H1 (cell line): Measurements from ENCODE around the gene THPO. TPM values are rescaled to one million over a fixed set of nuclear protein-coding genes. Genes with fewer than 3 reads are reported as not detected.
A peak's percentile ranks its signal among the peaks of the same experiment; 100 is the strongest.

Source experiments
- CTCF ChIA-PET: fragments of 300-600 bp; sonication (Branson Sonifier 250); formaldehyde crosslinking; loops from one replicate; lab custom pipeline; 2021; ENCODE audit not compliant: partially characterized antibody; lab: Charles Lee
- POLR2A ChIA-PET: fragments of 300-600 bp; sonication (Branson Sonifier 250); formaldehyde crosslinking; loops from one replicate; lab custom pipeline; 2021; ENCODE audit warnings: inconsistent platforms; ENCODE audit not compliant: partially characterized antibody; lab: Charles Lee
- DNase-seq, 2 experiments: peaks; one replicate each; pipeline versions ENCODE4 v3.0.0 to v3.0.0-alpha.2; 2010 to 2022; ENCODE audit warnings: low spot score in 2 of 2, low read depth in 1 of 2, mixed read lengths in 1 of 2
- FAIRE-seq: peaks from 2 replicates; lab custom pipeline; 2011; peaks lifted over from hg19 to GRCh38; lab: Jason Lieb, UNC
- H2AFZ ChIP-seq: 2 replicates; pipeline ENCODE4 v1.8.1; 2012; ENCODE audit warnings: low read length, inconsistent platforms
- H2AK5ac ChIP-seq: 2 replicates; pipeline ENCODE4 v1.6.1; 2013; ENCODE audit warnings: low read depth, low read length
- H2BK120ac ChIP-seq: replicated peaks from 2 replicates; pipeline ENCODE3; 2013; ENCODE audit warnings: low read depth, low read length, inconsistent platforms
- H2BK12ac ChIP-seq: 2 replicates; pipeline ENCODE4 v1.6.1; 2013; ENCODE audit warnings: low read depth, low read length
- H2BK15ac ChIP-seq: 2 replicates; pipeline ENCODE4 v1.6.1; 2013; ENCODE audit warnings: low read length
- H2BK20ac ChIP-seq: 2 replicates; pipeline ENCODE4 v1.6.1; 2013; ENCODE audit warnings: low read length
- H2BK5ac ChIP-seq: 2 replicates; pipeline ENCODE4 v1.6.1; 2013; ENCODE audit warnings: low read depth, low read length
- H3K14ac ChIP-seq: 2 replicates; pipeline ENCODE4 v1.6.1; 2013; ENCODE audit warnings: inconsistent platforms; ENCODE audit not compliant: insufficient read length
- H3K18ac ChIP-seq: 2 replicates; pipeline ENCODE4 v1.6.1; 2013; ENCODE audit warnings: low read length; ENCODE audit errors: extremely low read depth
- H3K23ac ChIP-seq: 2 replicates; pipeline ENCODE4 v1.6.1; 2013; ENCODE audit warnings: inconsistent platforms; ENCODE audit not compliant: insufficient read length
- H3K23me2 ChIP-seq: 2 replicates; pipeline ENCODE4 v1.6.1; 2013; ENCODE audit warnings: low read depth, low read length
- H3K27ac ChIP-seq: 2 replicates; pipeline ENCODE4 v1.6.1; 2011; ENCODE audit warnings: low read depth, low read length, inconsistent platforms
- H3K27me3 ChIP-seq, 4 experiments: replicated peaks in 1 of 4; 1 replicate in 1 of 4; 2 replicates in 3 of 4; pipeline versions ENCODE4 v1.6.1 to v1.8.1; 2011 to 2013; ENCODE audit warnings: low read length in 3 of 4, mild to moderate bottlenecking in 3 of 4, inconsistent platforms in 2 of 4, mixed read lengths in 2 of 4, moderate library complexity in 1 of 4; ENCODE audit not compliant: control insufficient read depth in 3 of 4, insufficient read depth in 3 of 4; ENCODE audit errors: extremely low read depth in 1 of 4
- H3K36me3 ChIP-seq, 4 experiments: 2 replicates each; pipeline versions ENCODE4 v1.6.1 to v1.8.1; 2011 to 2013; ENCODE audit warnings: mild to moderate bottlenecking in 4 of 4, low read length in 3 of 4, moderate library complexity in 2 of 4, control low read depth in 1 of 4, inconsistent platforms in 1 of 4; ENCODE audit not compliant: insufficient read depth in 4 of 4, control insufficient read depth in 2 of 4
- H3K4ac ChIP-seq: replicated peaks from 2 replicates; pipeline ENCODE3; 2013; ENCODE audit warnings: low read length, low read depth, mixed read lengths, inconsistent platforms; ENCODE audit not compliant: insufficient read length
- H3K4me1 ChIP-seq, 4 experiments: replicated peaks in 1 of 4; 1 replicate in 1 of 4; 2 replicates in 3 of 4; pipeline versions ENCODE4 v1.6.1 to v1.8.1; 2011 to 2013; ENCODE audit warnings: low read length in 3 of 4, inconsistent platforms in 2 of 4, mixed read lengths in 1 of 4; ENCODE audit not compliant: insufficient read depth in 4 of 4, control insufficient read depth in 3 of 4
- H3K4me2 ChIP-seq, 2 experiments: 2 replicates each; pipeline versions ENCODE4 v1.6.1 to v1.8.1; 2011 to 2013; ENCODE audit warnings: low read depth in 2 of 2, low read length in 2 of 2, control low read depth in 1 of 2, inconsistent platforms in 1 of 2, mild to moderate bottlenecking in 1 of 2; ENCODE audit not compliant: insufficient read depth in 1 of 2
- H3K4me3 ChIP-seq, 4 experiments: fragments of 200-600, 300-600 bp in 1 of 4; sonication (generic), shearing (Covaris generic), sonication (Bioruptor Twin) in 1 of 4; 2 replicates each; pipeline versions ENCODE4 v1.5.1 to v1.8.1; 2011 to 2016; ENCODE audit warnings: low read length in 4 of 4, low read depth in 3 of 4, control low read depth in 2 of 4, inconsistent platforms in 2 of 4, mild to moderate bottlenecking in 2 of 4, mixed read lengths in 1 of 4, moderate library complexity in 1 of 4; ENCODE audit not compliant: insufficient read depth in 2 of 4; ENCODE audit errors: extremely low read depth in 1 of 4
- H3K56ac ChIP-seq: replicated peaks from 2 replicates; pipeline ENCODE3; 2013; ENCODE audit warnings: low read depth, mild to moderate bottlenecking, mixed read lengths, low read length, inconsistent platforms; ENCODE audit not compliant: insufficient read length
- H3K79me1 ChIP-seq: 2 replicates; pipeline ENCODE4 v1.6.1; 2013; ENCODE audit warnings: low read depth, low read length, control low read depth
- H3K79me2 ChIP-seq, 2 experiments: 2 replicates each; pipeline versions ENCODE4 v1.6.1 to v1.8.1; 2012 to 2013; ENCODE audit warnings: low read length in 2 of 2, mild to moderate bottlenecking in 2 of 2, inconsistent platforms in 1 of 2; ENCODE audit not compliant: insufficient read depth in 2 of 2, control insufficient read depth in 1 of 2
- H3K9ac ChIP-seq, 4 experiments: replicated peaks in 1 of 4; 1 replicate in 1 of 4; 2 replicates in 3 of 4; pipeline versions ENCODE4 v1.6.1 to v1.8.1; 2011 to 2013; ENCODE audit warnings: low read depth in 3 of 4, low read length in 3 of 4, control low read depth in 2 of 4, mild to moderate bottlenecking in 2 of 4, moderate library complexity in 2 of 4, inconsistent platforms in 1 of 4; ENCODE audit errors: extremely low read depth in 1 of 4
- H3K9me3 ChIP-seq, 2 experiments: 2 replicates each; pipeline versions ENCODE4 v1.6.1 to v1.8.1; 2012 to 2013; ENCODE audit warnings: mild to moderate bottlenecking in 2 of 2, moderate library complexity in 2 of 2, control low read depth in 1 of 2, inconsistent platforms in 1 of 2, low read depth in 1 of 2, low read length in 1 of 2, mixed read lengths in 1 of 2; ENCODE audit not compliant: insufficient read depth in 2 of 2
- H4K20me1 ChIP-seq, 2 experiments: replicated peaks in 1 of 2; 2 replicates each; pipeline versions ENCODE3 to v1.8.1; 2011 to 2013; ENCODE audit warnings: inconsistent platforms in 2 of 2, low read length in 2 of 2, mild to moderate bottlenecking in 1 of 2; ENCODE audit not compliant: insufficient read depth in 2 of 2, control insufficient read depth in 1 of 2
- H4K5ac ChIP-seq: 2 replicates; pipeline ENCODE4 v1.6.1; 2013; ENCODE audit warnings: low read length, low read depth, mixed read lengths, inconsistent platforms; ENCODE audit not compliant: insufficient read length
- H4K8ac ChIP-seq: 2 replicates; pipeline ENCODE4 v1.8.0; 2013; ENCODE audit warnings: mild to moderate bottlenecking, moderate library complexity, low read length, inconsistent platforms; ENCODE audit not compliant: insufficient read depth; ENCODE audit errors: extremely low read depth
- H4K91ac ChIP-seq: replicated peaks from 2 replicates; pipeline ENCODE3; 2013; ENCODE audit warnings: low read length, mixed read lengths, inconsistent platforms; ENCODE audit not compliant: insufficient read length
- ATF3 ChIP-seq: IDR thresholded peaks from 2 replicates; pipeline ENCODE4 v1.6.1; 2011; ENCODE audit warnings: low read depth, mild to moderate bottlenecking, low read length; ENCODE audit not compliant: insufficient read depth
- CBX5 ChIP-seq: fragments of 300-800, 300-1000 bp; sonication (generic); IDR thresholded peaks from 2 replicates; pipeline ENCODE4 v1.7.1; 2016; ENCODE audit warnings: antibody characterized with exemption, low read length, low read depth
- CBX8 ChIP-seq: fragments of 300-800, 300-1000 bp; sonication (generic); IDR thresholded peaks from 2 replicates; pipeline ENCODE4 v1.7.1; 2016; ENCODE audit warnings: low read depth, low read length, borderline replicate concordance
- FOSL1 ChIP-seq: IDR thresholded peaks from 2 replicates; pipeline ENCODE4 v1.6.1; 2011; ENCODE audit warnings: mild to moderate bottlenecking, low read depth, low read length, moderate library complexity; ENCODE audit not compliant: insufficient read depth
- JUN ChIP-seq: IDR thresholded peaks from 2 replicates; pipeline ENCODE4 v1.6.1; 2011; ENCODE audit warnings: low read depth, mild to moderate bottlenecking, improper control_type of control experiment, low read length
- RAD21 ChIP-seq, 2 experiments: IDR thresholded peaks in 1 of 2; conservative IDR thresholded peaks in 1 of 2; 2 replicates each; pipeline ENCODE4 v1.6.1; 2011; ENCODE audit warnings: low read depth in 2 of 2, low read length in 2 of 2, improper control_type of control experiment in 1 of 2, inconsistent platforms in 1 of 2, mild to moderate bottlenecking in 1 of 2, moderate library complexity in 1 of 2
- SIX5 ChIP-seq: IDR thresholded peaks from 2 replicates; pipeline ENCODE4 v1.6.1; 2011; ENCODE audit warnings: mild to moderate bottlenecking, low read depth, low read length
- SP2 ChIP-seq: IDR thresholded peaks from 2 replicates; pipeline ENCODE4 v1.6.1; 2012; ENCODE audit warnings: mild to moderate bottlenecking, low read length, inconsistent platforms
- SP4 ChIP-seq: IDR thresholded peaks from 2 replicates; pipeline ENCODE4 v1.6.1; 2012; ENCODE audit warnings: low read length, inconsistent platforms
- SRF ChIP-seq: IDR thresholded peaks from 2 replicates; pipeline ENCODE4 v1.6.1; 2011; ENCODE audit warnings: mild to moderate bottlenecking, low read depth, low read length, moderate library complexity
- WGBS, 2 experiments: shearing (Covaris generic) in 1 of 2; methylation state at CpG; one replicate each; pipeline versions ENCODE4 v1.1.6 to v1.1.7; 2013 to 2015; ENCODE audit warnings: low lambda C conversion rate in 2 of 2, mixed read lengths in 2 of 2, inconsistent platforms in 1 of 2, low coverage in 1 of 2, missing lambda C conversion rate in 1 of 2; ENCODE audit not compliant: insufficient replicate concordance in 2 of 2, insufficient coverage in 1 of 2, insufficient read length in 1 of 2; ENCODE audit errors: extremely low coverage in 1 of 2, missing lambda C conversion rate in 1 of 2; 5-methylcytosine and 5-hydroxymethylcytosine counted together
- polyA plus RNA-seq, 7 experiments: library from polyadenylated mRNA; depleted of rRNA in 3 of 7; stranded (reverse) in 5 of 7; unstranded in 2 of 7; fragments of >200 nt in 5 of 7; fragments of 200-250 nt in 2 of 7; gene quantifications; 1 replicate in 5 of 7; 2 replicates in 1 of 7; 4 replicates in 1 of 7; pipeline versions ENCODE4 v1.2.1 to v1.2.3, GENCODE V29; 2011 to 2013; ENCODE audit warnings: missing spikeins in 2 of 7, mixed read lengths in 2 of 7
- total RNA-seq: library from RNA; stranded (reverse); fragmentation: NEBNext Ultra II Directional; extraction: Animal tissue kit (Norgen Biotek cat#: 25700); gene quantifications from 2 replicates; pipeline ENCODE4 v1.2.1, GENCODE V29; 2021

Gene THPO
- total and polyA plus RNA-seq, 2 of the 8 experiments (the other 6 are each of a cell fraction or from before 2014, with no cell fraction given): 0.82 to 1.2 TPM

- no peak overlapping the region for H4K5ac ChIP-seq
- H3K79me2 ChIP-seq: no peaks in the 10 kb centered on the region
- ChIA-PET POLR2A (no interaction called here), CTCF (interaction anchor here (1.2 to 8.3 kb wide), 6 partner anchors 10 to 158 kb away, joined by 4 to 78 read pairs (median 10); no protein-coding TSS in a partner anchor)
- no peak overlapping the region for H3K56ac ChIP-seq
- peaks cover 15% of the 10 kb centered on the region; the same call in 1 of the 2 replicates for H3K23me2 ChIP-seq
- H3K27me3 ChIP-seq: peaks cover 31 to 49% (median 45%) of the 10 kb centered on the region in 4 experiments
- peaks cover 0 to 24% (median 16%) of the 10 kb centered on the region in 4 experiments; a peak in 6 of 7 replicates for H3K4me1 ChIP-seq
- no peak overlapping the region for H3K4me3 ChIP-seq
- no peak overlapping the region for H3K4me2 ChIP-seq
- H3K36me3 ChIP-seq: no peaks in the 10 kb centered on the region
- peak overlapping the region; percentile 19; the same call in 1 of the 2 replicates for H3K18ac ChIP-seq
- no peak overlapping the region for H2BK120ac ChIP-seq
- H3K14ac ChIP-seq: no peak overlapping the region
- peak overlapping the region; percentile 39; the same call in 1 of the 2 replicates for H2BK12ac ChIP-seq
- no peaks in the 10 kb centered on the region for H3K79me1 ChIP-seq
- H2AK5ac ChIP-seq: 0 out of 2 replicates have a peak overlapping the region, but pooled peaks have one; percentile 48
- H4K91ac ChIP-seq: no peak overlapping the region
- no peak overlapping the region for H2AFZ ChIP-seq
- TF ChIP-seq JUN (no peak), SP2 (no peak), FOSL1 (no peak), SIX5 (no peak), RAD21 (IDR thresholded peaks at IDR 0.05 in 1 of 2, conservative IDR thresholded peaks at IDR 0.05 in 1 of 2; ENCODE audit: low read depth in 2 of 2, low read length in 2 of 2) (no peak), ATF3 (no peak), SRF (no peak), CBX5 (no peak), SP4 (no peak), CBX8 (no peak)
- H3K23ac ChIP-seq: no peak overlapping the region
- no peak overlapping the region for H2BK5ac ChIP-seq
- H3K9me3 ChIP-seq: no peaks in the 10 kb centered on the region
- H3K27ac ChIP-seq: no peak overlapping the region
- DNase-seq (no peak), FAIRE-seq (no peak)
- H2BK15ac ChIP-seq: peak overlapping the region; percentile 92; the same call in 1 of the 2 replicates
- H4K8ac ChIP-seq: no peak overlapping the region
- no peak overlapping the region for H3K4ac ChIP-seq
- H2BK20ac ChIP-seq: no peak overlapping the region
- no peak overlapping the region for H3K9ac ChIP-seq
- peaks cover 2 to 9% of the 10 kb centered on the region in 2 experiments for H4K20me1 ChIP-seq
- 85% methylated on average over 15 of the region's 15 CpGs; no CpG with 5 or more reads in 1 of the 2 experiments for WGBS, 2 experiments
These were observed 5.2 kb upstream of the THPO start for GRCh38 chr3:184383033-184383740.
